Iris pigment epithelial cell (primary cell): ENCODE measurements around the gene CENPM.

Experiments used
- DNase-seq: peaks from one replicate; pipeline ENCODE4 v3.0.0-alpha.2; 2011; ENCODE audit warnings: low read depth

Gene CENPM

DNA sequence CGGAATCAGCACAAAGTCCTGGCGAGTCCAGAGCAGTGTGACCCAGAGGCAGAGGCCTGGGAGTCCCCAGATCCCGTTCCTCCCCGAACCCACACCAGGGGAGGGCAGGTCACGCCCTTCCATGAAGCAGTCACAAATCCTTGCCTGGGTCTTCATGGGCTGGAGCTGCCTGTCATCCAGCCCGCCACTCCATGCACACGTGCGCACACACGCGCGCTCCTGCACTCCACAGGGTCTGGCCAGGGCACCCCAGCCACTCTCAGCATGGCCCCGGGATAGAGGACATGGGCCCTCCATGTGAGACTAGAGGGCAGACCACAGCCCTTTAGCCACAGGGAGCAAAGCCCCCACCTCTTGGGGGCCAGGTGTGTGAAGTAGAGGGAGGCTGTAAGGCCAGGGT, 14.6 kb downstream of the CENPM start:
- DNase-seq: no peak

GRCh38 chr22:41931701-41932269, 15.2 kb downstream of the CENPM start:
- DNase-seq: no peak

DNA sequence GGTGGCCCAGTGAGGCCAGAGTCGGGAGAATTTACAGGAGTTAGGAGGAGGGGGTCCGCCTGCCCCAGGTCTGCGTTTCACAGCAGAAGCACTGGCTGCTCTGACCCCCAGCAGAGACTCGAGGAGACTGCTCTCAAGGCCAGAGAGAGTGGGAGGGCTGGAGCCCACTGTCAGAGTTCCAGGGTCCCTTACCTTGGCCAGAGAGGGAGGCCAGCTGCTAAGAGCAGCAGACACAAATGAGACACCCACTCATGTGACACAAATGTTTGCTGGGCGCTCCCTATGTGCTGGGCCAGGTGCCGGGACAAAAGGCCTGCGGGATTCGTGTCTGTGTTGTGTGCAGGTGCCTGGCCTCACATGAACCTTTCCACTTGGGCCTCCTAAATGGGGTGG, 17.5 kb downstream of the CENPM start:
- no peak for DNase-seq

GRCh38 chr22:41928593-41929417, 18.1 kb downstream of the CENPM start:
- no peak for DNase-seq

DNA sequence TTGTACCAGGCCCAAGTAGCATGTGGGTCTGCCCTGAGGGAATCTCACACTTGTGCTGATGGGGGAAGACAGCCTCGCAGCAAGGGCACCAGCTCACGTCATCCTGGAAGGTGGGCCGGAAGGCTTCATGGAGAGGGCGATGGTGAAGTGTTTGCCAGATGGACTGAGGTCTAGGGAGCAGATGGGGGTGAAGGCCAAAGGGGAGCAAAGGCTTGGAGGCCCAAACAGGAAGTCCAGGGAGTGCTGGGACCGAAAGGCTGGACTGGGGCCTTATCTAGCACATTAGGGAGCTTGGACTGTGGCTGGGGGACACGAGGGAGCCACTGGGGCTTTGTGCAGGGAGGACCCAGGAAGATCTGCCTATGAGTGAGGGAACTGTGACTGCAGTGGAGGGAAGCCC, 19.1 kb downstream of the CENPM start:
- DNase-seq: no peak

DNA sequence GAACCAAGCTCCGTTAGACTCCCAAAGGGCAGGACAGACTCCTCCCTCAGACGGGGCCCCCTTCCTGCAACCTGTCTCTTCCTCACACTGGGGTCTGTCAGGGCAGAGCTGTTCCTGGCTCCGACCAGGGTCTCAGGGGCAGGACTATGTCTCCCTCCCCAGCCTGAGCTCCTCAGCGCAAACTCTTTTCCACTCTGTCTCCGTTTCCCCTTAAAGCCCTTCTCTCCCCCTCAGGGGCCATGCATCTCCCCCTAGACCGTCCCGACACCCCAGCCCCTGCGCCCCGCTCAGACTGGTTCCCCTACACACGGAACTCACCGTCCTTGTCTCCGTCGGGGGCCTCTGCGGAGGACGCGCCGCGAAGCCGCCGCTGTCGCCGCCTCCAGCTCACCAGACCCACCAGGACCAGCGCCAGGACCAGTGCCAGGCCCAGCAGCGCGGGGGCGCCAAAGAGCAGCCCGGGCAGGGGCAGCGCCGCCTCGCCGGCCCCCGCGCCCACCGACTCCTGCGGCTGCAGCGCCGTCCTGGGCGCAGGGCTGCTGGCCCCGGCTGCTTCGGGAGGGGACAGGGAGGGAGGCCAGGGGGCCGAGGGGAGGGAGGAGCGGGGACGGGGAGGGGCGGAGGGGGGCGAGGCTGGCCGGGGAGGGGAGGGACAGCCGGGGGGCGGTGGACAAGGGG, 21.0 kb downstream of the CENPM start:
- peak; percentile 29 for DNase-seq

DNA sequence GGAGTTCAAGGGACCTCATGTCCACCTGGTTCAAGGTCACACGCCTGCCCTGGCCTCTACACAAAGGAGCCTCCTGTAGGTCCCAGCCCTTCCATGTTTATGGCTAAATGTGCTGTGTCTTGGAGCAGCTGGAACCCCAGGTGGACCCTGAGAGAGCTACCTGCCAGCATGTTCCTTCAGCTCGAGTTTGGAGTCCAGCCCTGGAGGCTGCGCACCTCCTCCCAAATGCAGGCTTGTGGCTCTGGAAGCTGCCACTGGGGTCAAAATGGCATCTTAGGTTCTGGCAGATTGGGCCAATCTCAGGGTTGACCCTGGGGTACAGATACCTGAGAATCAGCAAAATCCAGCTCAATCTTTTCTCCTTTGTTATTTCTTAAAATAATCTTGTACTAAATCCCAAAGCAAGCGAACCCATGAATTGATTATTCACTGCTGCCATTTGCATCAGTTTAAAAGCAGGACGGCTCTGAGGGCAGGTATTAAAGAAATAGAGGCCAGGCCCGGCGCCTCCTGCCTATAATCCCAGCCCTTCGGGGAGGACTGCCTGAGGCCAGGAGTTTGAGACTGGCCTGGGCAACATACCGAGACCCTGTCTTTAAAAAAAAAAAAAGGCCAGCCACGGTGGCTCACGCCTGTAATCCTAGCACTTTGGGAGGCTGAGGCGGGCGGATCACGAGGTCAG, 23.2 kb downstream of the CENPM start:
- no peak for DNase-seq

DNA sequence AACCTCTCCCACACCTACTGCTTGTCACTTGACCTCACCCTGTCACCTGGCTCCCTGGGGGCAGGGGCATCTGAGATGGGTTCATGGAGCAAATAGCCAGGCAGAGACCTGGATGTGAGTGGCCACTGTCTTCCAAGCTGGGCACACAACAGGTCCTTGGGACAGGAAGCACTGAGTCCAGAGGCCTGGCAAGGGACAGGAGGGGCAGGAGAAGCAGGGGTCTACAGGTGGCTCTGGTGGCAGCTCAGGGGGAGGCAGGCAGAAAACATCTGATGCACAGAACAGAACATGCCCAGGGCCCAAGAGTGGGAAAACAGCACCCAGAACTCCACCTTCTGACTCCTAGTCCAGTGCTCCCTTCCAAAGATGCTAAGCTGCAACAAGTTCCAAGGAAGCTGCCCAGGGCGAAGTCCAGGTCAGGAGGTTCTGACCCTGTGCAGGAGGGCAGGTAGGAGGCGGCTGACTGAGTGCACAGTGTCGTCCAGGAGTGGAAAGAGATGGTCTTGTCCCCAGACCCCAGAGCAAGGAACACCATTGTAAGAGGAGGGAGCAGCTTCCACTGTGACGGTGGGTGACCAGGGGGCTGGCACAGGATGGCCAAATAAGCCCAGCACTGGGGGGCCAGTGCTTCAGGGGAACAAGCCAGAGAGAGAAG, 23.9 kb downstream of the CENPM start:
- no peak for DNase-seq

GRCh38 chr22:41922328-41922727, 24.6 kb downstream of the CENPM start:
- no peak for DNase-seq

DNA sequence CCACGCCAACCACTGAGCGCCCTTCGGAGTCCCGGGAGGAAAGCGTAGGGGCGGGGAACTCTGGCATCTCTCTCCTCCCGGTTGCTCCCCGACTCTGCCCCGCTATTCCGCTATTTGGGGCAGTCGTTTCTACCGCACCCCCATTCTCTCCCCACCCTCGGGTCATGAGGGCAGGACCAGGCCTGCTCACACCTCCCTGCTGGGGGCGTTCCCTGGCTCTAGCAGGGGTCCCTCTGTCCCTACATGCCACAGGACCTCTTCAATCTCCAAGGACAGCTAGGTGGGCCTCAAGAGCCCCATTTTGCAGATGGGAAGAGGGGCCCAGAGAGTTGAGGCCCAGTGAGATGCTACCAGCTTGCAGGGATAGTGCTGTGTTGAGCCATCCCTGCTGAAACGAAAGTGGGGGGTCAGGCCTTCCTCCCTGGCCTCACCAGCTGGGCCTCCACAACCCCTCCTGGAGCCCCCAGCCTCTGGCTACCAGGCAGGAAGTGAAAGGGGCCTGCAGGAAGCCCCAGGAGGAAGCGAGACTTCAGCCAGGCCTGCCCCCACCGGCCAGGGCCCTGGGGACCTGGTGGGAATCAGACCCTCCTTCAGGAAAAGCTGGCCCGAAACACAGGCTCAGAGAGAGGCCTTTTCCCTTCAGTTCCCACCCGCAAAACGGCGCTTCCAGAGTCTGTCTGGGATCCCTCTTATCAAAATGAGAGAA, 26.5 kb downstream of the CENPM start:
- DNase-seq: no peak

DNA sequence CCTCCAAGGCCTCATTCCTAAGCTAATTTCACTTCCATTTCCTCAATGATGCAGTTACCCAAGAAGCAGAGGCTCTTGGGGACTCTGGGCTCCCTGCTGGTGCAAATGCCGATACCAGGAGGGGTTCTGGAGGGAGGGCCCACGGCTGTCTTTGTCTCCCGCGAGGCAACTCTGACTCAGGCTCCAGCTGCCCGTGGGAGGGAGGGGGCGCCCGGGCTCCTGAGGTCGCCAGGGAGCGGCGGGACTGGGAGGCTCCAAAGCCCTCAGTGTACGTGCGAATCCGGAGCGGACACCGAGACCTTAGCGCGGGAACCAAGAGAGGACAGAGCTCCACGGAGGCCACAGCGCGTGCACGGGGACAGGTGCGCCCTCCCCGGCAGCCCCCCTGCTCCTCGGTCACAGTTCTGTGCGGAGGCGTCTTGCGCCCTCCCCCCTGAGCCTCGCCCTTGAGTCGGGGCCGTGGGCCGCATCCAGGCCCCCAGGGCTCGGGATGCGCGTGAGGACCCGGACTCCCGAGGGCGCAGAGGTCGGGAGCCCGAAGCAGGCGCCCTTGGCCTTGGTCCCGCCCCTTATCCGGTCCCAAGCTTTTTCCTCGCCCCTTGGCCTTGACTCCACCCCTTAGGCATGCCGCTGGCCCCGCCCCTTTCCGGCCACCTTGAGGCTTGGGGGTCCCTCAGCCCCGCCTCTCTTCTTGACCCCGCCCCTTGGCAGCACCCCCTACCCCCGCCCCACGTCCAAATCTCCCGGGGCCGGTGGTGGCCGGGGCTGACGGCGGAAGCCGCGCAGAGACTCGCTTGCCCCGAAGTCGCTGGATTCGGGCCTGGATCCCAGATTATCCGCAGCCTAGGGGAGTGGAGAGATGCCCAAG, 27.4 kb downstream of the CENPM start:
- no peak for DNase-seq

DNA sequence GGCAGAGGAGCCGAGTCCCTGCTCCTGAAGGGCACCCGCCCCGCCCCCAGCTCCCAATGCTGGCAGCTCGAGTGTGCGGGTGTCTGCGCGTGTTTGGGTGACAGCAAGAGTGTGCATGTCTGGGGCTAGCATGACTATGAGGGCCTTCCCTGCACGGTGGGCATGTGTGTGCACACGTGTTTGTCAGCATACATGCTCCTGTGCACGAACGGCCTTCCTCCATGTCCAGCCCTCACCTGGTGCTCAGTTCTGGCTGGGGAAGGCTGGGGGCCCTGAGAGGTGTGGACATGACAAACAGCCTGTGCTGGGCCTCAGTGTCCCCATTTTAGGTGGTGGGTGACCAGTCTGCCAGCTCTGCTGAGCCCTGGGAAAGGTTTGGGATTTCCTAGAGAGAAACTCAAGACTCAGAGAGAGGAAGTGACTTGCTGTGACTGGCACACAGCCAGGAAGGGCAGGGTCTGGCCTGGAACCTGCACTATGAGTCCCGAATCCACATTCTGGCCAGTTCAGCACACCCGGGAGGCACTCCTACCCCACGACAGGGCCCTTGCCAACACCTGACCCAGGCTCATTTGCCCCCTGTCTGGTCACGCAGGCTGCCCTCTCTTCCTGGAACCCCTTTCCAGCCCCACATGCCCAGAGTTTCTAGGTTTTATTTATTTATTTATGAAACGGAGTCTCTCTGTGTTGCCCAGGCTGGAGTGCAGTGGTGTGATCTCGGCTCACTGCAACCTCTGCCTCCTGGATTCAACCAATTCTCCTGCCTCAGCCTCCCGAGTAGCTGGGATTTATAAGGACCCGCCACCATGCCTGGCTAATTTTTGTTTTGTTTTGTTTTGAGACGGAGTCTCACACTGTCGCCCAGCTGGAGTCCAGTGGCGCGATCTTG, 28.8 kb downstream of the CENPM start:
- DNase-seq: peak; percentile 36

DNA sequence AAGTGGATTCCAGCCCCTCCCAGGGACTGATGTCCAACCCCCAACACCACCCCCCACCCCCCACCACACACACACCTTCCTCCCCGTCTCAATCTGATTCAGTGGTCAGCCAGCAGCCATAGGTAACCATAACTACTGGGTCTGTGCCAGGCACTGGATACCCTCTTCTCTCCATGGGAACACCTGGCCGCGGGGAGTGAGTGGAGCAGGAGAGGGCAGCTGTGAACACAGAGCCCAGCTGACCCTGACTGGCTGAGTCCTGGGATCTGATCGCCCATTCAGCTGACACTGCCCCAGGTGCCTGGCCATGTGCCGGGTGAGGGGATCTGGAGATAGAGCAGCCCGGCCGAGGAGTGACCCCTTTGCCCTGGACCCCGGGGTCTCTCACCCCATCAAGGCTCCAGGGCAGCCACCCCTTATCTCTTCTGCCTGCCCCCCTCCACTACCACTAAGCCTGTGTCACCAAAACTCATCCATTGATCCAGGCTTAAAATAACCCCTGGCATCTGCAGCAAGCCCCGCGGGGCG, 29.5 kb downstream of the CENPM start:
- DNase-seq: no peak

DNA sequence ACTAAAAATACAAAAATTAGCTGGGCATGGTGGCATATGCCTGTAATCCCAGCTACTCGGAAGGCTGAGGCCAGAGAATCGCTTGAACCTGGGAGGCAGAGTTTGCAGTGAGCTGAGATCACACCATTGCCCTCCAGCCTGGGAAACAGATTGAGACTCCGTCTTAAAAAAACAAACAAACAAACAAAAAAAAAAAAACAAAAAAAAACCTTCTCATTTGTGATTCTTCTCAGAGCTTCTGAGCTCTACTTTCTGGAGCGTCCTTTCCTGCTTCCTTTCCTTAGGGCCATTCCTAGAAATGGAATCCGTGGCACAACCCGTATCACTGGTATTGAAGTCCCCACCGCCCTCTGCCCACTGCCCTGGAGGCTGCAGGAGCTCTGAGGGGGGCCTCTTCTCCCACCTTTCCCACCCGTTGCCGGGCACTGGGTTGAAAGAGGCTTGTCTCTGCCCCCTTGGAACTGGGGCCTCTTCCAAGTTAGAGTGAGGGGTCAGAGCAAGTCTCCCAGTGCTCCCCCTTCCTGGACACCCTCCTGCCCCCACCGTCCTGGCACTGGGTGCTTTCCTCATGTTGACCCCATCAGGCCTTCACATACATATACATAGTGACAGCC, 30.1 kb downstream of the CENPM start:
- no peak for DNase-seq

- no peak for DNase-seq
Measured at GRCh38 chr22:41915786-41916493, 31.0 kb downstream of the CENPM start.

DNA sequence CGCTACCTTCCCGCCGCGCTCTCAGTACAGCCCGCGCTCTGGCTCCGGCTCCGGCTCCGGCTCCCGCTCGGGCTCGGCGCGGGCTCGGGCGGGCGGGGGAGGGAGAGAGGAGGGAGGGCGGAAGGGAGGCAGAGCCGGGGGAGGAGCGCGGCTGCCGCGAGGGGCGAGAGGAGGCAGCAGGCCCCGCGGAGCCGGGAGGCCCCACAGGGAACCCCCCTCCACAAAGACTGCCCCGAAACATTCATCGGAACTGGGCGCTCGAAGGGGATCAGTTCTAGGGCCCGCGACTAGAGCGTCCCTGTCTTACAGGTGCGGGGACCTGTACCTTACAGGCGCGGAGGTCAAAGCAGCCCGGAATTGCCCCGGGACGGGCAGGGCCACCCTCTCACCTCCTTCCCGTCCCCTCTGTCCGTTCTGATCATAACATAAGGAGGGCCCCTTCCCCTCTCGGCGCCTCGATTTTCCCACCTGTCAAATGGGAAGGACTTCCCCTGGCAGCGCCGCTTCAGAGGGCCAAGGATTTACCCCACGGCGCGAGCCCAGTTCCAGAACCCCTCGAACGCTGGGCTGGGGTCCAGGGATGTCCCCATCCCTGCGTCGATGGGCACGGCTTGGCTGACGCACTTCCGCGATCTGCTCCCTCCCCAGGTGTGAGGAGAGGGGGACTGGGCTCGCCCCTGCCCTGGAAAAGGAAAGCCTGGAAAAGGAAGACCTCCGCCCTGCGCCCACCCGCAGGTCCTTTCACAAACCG, 31.7 kb downstream of the CENPM start, which contains the start of gene SHISA8:
Gene SHISA8, minus strand, starts transcription at position 40 of the 751 bp plus-strand sequence. CDS start 407 bp downstream, outside the sequence.
- DNase-seq: peak; percentile 49

DNA sequence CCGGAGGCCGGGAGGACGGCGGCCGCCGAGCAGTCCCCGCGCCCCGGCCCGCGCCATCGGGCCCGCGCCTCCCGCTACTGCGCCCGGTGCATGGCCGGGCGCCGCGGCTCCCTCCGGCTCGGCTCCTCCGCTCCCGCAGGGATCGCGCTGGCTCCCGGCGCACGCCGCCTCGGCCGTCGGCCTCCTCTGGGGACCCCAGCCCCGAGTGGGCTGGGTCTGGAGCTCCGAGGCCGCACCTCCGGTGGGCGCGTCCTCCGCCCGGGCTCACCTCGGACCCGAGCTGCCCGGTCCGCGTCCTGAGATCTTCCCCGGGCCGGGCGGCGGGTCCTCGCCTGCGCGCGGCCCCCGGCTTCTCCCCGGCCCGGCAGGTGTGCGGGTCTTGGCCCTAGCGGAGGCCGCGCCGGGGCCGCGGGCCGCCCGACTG, 32.3 kb downstream of the CENPM start:
- DNase-seq: no peak
